Neuronal stem cell (in vitro differentiated cells): ENCODE results near the gene PTPN14.

ENCODE experiments used
- DNase-seq: peaks from one replicate; pipeline ENCODE4 v3.0.0-alpha.2; 2013; ENCODE audit warnings: low spot score
- H2AFZ ChIP-seq: one replicate; pipeline ENCODE4 v1.6.1; 2013; ENCODE audit warnings: mild to moderate bottlenecking, low read length, inconsistent platforms
- H2AK5ac ChIP-seq: 2 replicates; pipeline ENCODE4 v1.6.1; 2013; ENCODE audit warnings: low read depth, mild to moderate bottlenecking, inconsistent platforms, low read length, moderate library complexity, mixed read lengths
- H2BK120ac ChIP-seq: 2 replicates; pipeline ENCODE4 v1.6.1; 2013; ENCODE audit warnings: low read depth, mild to moderate bottlenecking, inconsistent platforms, low read length, moderate library complexity, mixed read lengths
- H2BK12ac ChIP-seq: one replicate; pipeline ENCODE4 v1.6.1; 2013; ENCODE audit warnings: low read length, inconsistent platforms
- H2BK15ac ChIP-seq: 2 replicates; pipeline ENCODE4 v1.6.1; 2013; ENCODE audit warnings: mild to moderate bottlenecking, low read length, inconsistent platforms, mixed read lengths
- H2BK5ac ChIP-seq: one replicate; pipeline ENCODE4 v1.6.1; 2013; ENCODE audit warnings: inconsistent platforms, mild to moderate bottlenecking, low read length, moderate library complexity
- H3K14ac ChIP-seq: one replicate; pipeline ENCODE4 v1.6.1; 2013; ENCODE audit warnings: low read length, inconsistent platforms
- H3K18ac ChIP-seq: 2 replicates; pipeline ENCODE4 v1.6.1; 2013; ENCODE audit warnings: low read length, inconsistent platforms
- H3K23ac ChIP-seq: 2 replicates; pipeline ENCODE4 v1.6.1; 2013; ENCODE audit warnings: low read depth, mild to moderate bottlenecking, mixed read lengths, low read length, inconsistent platforms; ENCODE audit not compliant: poor library complexity
- H3K27ac ChIP-seq: replicated peaks from 3 replicates; pipeline ENCODE4 v1.5.1; 2013; ENCODE audit warnings: low read length, inconsistent platforms
- H3K27me3 ChIP-seq, 3 experiments: 2 replicates each; pipeline ENCODE4 v1.6.1; 2013; ENCODE audit warnings: low read length in 3 of 3, mild to moderate bottlenecking in 2 of 3, inconsistent platforms in 1 of 3, low read depth in 1 of 3, mixed read lengths in 1 of 3, moderate library complexity in 1 of 3; ENCODE audit not compliant: control insufficient read depth in 3 of 3, insufficient read depth in 3 of 3
- H3K36me3 ChIP-seq, 2 donors: replicated peaks in 1 of 2; 2 replicates each; pipeline ENCODE4 v1.6.1; 2013; ENCODE audit warnings: low read length in 2 of 2; ENCODE audit not compliant: control insufficient read depth in 2 of 2, insufficient read depth in 2 of 2
- H3K4ac ChIP-seq: 2 replicates; pipeline ENCODE4 v1.6.1; 2013; ENCODE audit warnings: inconsistent platforms, mild to moderate bottlenecking, low read length, moderate library complexity
- H3K4me1 ChIP-seq, 2 donors: 1 replicate in 1 of 2; 2 replicates in 1 of 2; pipeline ENCODE4 v1.6.1; 2013; ENCODE audit warnings: low read length in 2 of 2, low read depth in 1 of 2; ENCODE audit not compliant: control insufficient read depth in 2 of 2, insufficient read depth in 1 of 2
- H3K4me2 ChIP-seq: one replicate; pipeline ENCODE4 v1.6.1; 2013; ENCODE audit warnings: mild to moderate bottlenecking, low read length, inconsistent platforms; ENCODE audit not compliant: insufficient read depth, poor library complexity, severe bottlenecking
- H3K4me3 ChIP-seq, 2 donors: 2 replicates each; pipeline ENCODE4 v1.5.1; 2013; ENCODE audit warnings: low read length in 2 of 2, mild to moderate bottlenecking in 2 of 2, inconsistent platforms in 1 of 2, moderate library complexity in 1 of 2
- H3K79me1 ChIP-seq: one replicate; pipeline ENCODE4 v1.6.1; 2013; ENCODE audit warnings: low read depth, mild to moderate bottlenecking, inconsistent platforms, low read length, moderate library complexity
- H3K9ac ChIP-seq: one replicate; pipeline ENCODE4 v1.6.1; 2013; ENCODE audit warnings: mild to moderate bottlenecking, low read depth, low read length, inconsistent platforms; ENCODE audit not compliant: poor library complexity
- H3K9me3 ChIP-seq, 2 donors: replicated peaks in 1 of 2; 2 replicates each; pipeline versions ENCODE3 to v1.6.1; 2013; ENCODE audit warnings: low read length in 2 of 2, mild to moderate bottlenecking in 2 of 2, inconsistent platforms in 1 of 2, low read depth in 1 of 2, mixed read lengths in 1 of 2, moderate library complexity in 1 of 2; ENCODE audit not compliant: control insufficient read depth in 2 of 2, insufficient read depth in 1 of 2
- H4K8ac ChIP-seq: one replicate; pipeline ENCODE4 v1.6.1; 2013; ENCODE audit warnings: low read depth, mild to moderate bottlenecking, inconsistent platforms, low read length, moderate library complexity
- H4K91ac ChIP-seq: one replicate; pipeline ENCODE4 v1.6.1; 2013; ENCODE audit warnings: low read length, low read depth, mild to moderate bottlenecking, inconsistent platforms; ENCODE audit not compliant: poor library complexity
- WGBS, 2 donors: extraction: QIAGEN DNeasy Blood & Tissue Kit; methylation state at CpG; one replicate each; pipeline ENCODE4 v1.1.7; 2013; ENCODE audit warnings: missing lambda C conversion rate in 2 of 2, mixed read lengths in 1 of 2; ENCODE audit not compliant: insufficient read length in 2 of 2, insufficient replicate concordance in 1 of 2; ENCODE audit errors: extremely low coverage in 2 of 2; 5-methylcytosine and 5-hydroxymethylcytosine counted together

Gene PTPN14

GRCh38 chr1:214567481-214567980 lies 16.1 kb upstream of the PTPN14 start:
- Histone ChIP-seq H3K14ac (no peak overlapping the region), H2BK15ac (no peak overlapping the region), H3K9me3 (no peaks in the 10 kb centered on the region), H3K23ac (no peak overlapping the region), H3K79me1 (no peaks in the 10 kb centered on the region), H3K4ac (no peak overlapping the region), H2BK5ac (no peak overlapping the region), H2AFZ (no peak overlapping the region), H4K91ac (no peak overlapping the region), H2BK120ac (no peak overlapping the region), H3K18ac (no peak overlapping the region), H3K9ac (no peak overlapping the region), H3K4me1 (peaks cover 0 to 2% of the 10 kb centered on the region in 2 donors), H3K4me3 (no peak overlapping the region), H3K27me3 (no peaks in the 10 kb centered on the region), H2BK12ac (no peak overlapping the region), H3K4me2 (no peak overlapping the region), H4K8ac (no peak overlapping the region), H2AK5ac (no peak overlapping the region), H3K27ac (no peak overlapping the region), H3K36me3 (no peaks in the 10 kb centered on the region)
- DNase-seq, result no peak
- WGBS, 2 donors, result no CpG with 5 or more reads among the region's 2 CpGs

GRCh38 chr1:214566158-214567104 lies 15.0 kb upstream of the PTPN14 start:
- H3K23ac ChIP-seq, result no peak overlapping the region
- no peak overlapping the region for H4K8ac ChIP-seq
- no peak for DNase-seq
- H3K36me3 ChIP-seq, result no peaks in the 10 kb centered on the region
- H3K4me2 ChIP-seq, result no peak overlapping the region
- no peak overlapping the region for H3K27ac ChIP-seq
- H3K27me3 ChIP-seq, result no peaks in the 10 kb centered on the region
- no peak overlapping the region for H3K18ac ChIP-seq
- no peaks in the 10 kb centered on the region for H3K79me1 ChIP-seq
- no peak overlapping the region for H2BK12ac ChIP-seq
- H2BK120ac ChIP-seq, result no peak overlapping the region
- no peak overlapping the region for H3K14ac ChIP-seq
- H3K9ac ChIP-seq, result no peak overlapping the region
- no peak overlapping the region for H2BK15ac ChIP-seq
- no peak overlapping the region for H4K91ac ChIP-seq
- no peak overlapping the region for H2AFZ ChIP-seq
- H2BK5ac ChIP-seq, result no peak overlapping the region
- no peak overlapping the region for H2AK5ac ChIP-seq
- H3K9me3 ChIP-seq, result no peaks in the 10 kb centered on the region
- H3K4me1 ChIP-seq, result no peaks in the 10 kb centered on the region
- H3K4me3 ChIP-seq, result no peak overlapping the region
- WGBS, 2 donors, result no CpG with 5 or more reads among the region's 3 CpGs
- no peak overlapping the region for H3K4ac ChIP-seq

- no peak overlapping the region for H4K91ac ChIP-seq
- no peak overlapping the region for H2BK12ac ChIP-seq
- H3K23ac ChIP-seq, result no peak overlapping the region
- no CpG with 5 or more reads among the region's 1 CpG for WGBS, 2 donors
- no peak overlapping the region for H4K8ac ChIP-seq
- no peak for DNase-seq
- no peaks in the 10 kb centered on the region for H3K4me1 ChIP-seq
- H3K4me2 ChIP-seq, result no peak overlapping the region
- no peak overlapping the region for H2BK120ac ChIP-seq
- no peak overlapping the region for H2BK15ac ChIP-seq
- no peak overlapping the region for H2AK5ac ChIP-seq
- H3K79me1 ChIP-seq, result no peaks in the 10 kb centered on the region
- H3K14ac ChIP-seq, result no peak overlapping the region
- no peaks in the 10 kb centered on the region for H3K27me3 ChIP-seq
- no peak overlapping the region for H3K4ac ChIP-seq
- no peak overlapping the region for H3K27ac ChIP-seq
- H2BK5ac ChIP-seq, result no peak overlapping the region
- no peak overlapping the region for H3K9ac ChIP-seq
- H3K18ac ChIP-seq, result no peak overlapping the region
- H2AFZ ChIP-seq, result no peak overlapping the region
- H3K36me3 ChIP-seq, result no peaks in the 10 kb centered on the region
- H3K4me3 ChIP-seq, result no peak overlapping the region
- H3K9me3 ChIP-seq, result no peaks in the 10 kb centered on the region
Measured at GRCh38 chr1:214565310-214565709, 13.9 kb upstream of the PTPN14 start.

GRCh38 chr1:214563881-214564280 lies 12.5 kb upstream of the PTPN14 start:
- Histone ChIP-seq H3K4me1 (no peaks in the 10 kb centered on the region), H2BK12ac (no peak overlapping the region), H3K18ac (no peak overlapping the region), H4K8ac (no peak overlapping the region), H2AFZ (no peak overlapping the region), H3K4me3 (no peak overlapping the region), H3K4ac (no peak overlapping the region), H2BK15ac (no peak overlapping the region), H2BK5ac (no peak overlapping the region), H3K79me1 (no peaks in the 10 kb centered on the region), H3K14ac (no peak overlapping the region), H3K27ac (no peak overlapping the region), H3K36me3 (no peaks in the 10 kb centered on the region), H3K9ac (no peak overlapping the region), H2BK120ac (no peak overlapping the region), H3K4me2 (no peak overlapping the region), H3K9me3 (no peaks in the 10 kb centered on the region), H3K27me3 (no peaks in the 10 kb centered on the region), H3K23ac (no peak overlapping the region), H2AK5ac (no peak overlapping the region), H4K91ac (no peak overlapping the region)
- no peak for DNase-seq
